HepG2 (cell line): Measurements from ENCODE around the gene MEAF6. TPM values are rescaled to one million over a fixed set of nuclear protein-coding genes. Genes with fewer than 3 reads are reported as not detected.
A peak's percentile ranks its signal among the peaks of the same experiment; 100 is the strongest.

Experiments used
- ADNP ChIP-seq: sonication (generic); formaldehyde crosslinking; IDR thresholded peaks from 2 replicates; pipeline ENCODE4 v1.4.0; 2020; ENCODE audit warnings: missing genetic modification reagents
- CHD4 ChIP-seq: fragments of 200-600 bp; sonication (generic); IDR thresholded peaks from 2 replicates; pipeline ENCODE4 v1.7.0; 2017; ENCODE audit warnings: mild to moderate bottlenecking, low read length, borderline replicate concordance
- E2F1 ChIP-seq: sonication (generic); formaldehyde crosslinking; IDR thresholded peaks from 2 replicates; pipeline ENCODE4 v1.5.0; 2020; ENCODE audit warnings: missing genetic modification reagents
- MEIS1 ChIP-seq: sonication (generic); formaldehyde crosslinking; IDR thresholded peaks from 2 replicates; pipeline ENCODE4 v1.9.0; 2021; ENCODE audit warnings: mild to moderate bottlenecking, missing genetic modification reagents, moderate library complexity, borderline replicate concordance
- MZF1 ChIP-seq: sonication (generic); formaldehyde crosslinking; IDR thresholded peaks from 2 replicates; pipeline ENCODE4 v1.8.1; 2023; ENCODE audit warnings: mild to moderate bottlenecking, missing genetic modification reagents, borderline replicate concordance
- PHB2 ChIP-seq: fragments of 450-650 bp; IDR thresholded peaks from 2 replicates; pipeline ENCODE4 v1.6.1; 2018; ENCODE audit not compliant: partially characterized antibody
- RAD21 ChIP-seq: fragments of 450-650 bp; formaldehyde crosslinking; IDR thresholded peaks from 2 replicates; pipeline ENCODE4 v1.5.0; 2020; ENCODE audit warnings: mild to moderate bottlenecking
- SMC3 ChIP-seq: IDR thresholded peaks from 2 replicates; pipeline ENCODE4 v1.6.1; 2011; ENCODE audit warnings: low read length, improper control_type of control experiment
- TEAD3 ChIP-seq: optimal IDR thresholded peaks from 2 replicates; pipeline ENCODE3; 2016; ENCODE audit warnings: borderline replicate concordance
- polyA plus RNA-seq, 8 experiments: library from polyadenylated mRNA; depleted of rRNA in 3 of 8; stranded (reverse) in 7 of 8; unstranded in 1 of 8; fragments of >200 nt; fragmentation: Illumina TruSeq in 4 of 8; extraction: Trizol in 4 of 8; gene quantifications; 2 replicates each; pipeline versions ENCODE4 v1.2.1 to v1.2.3, GENCODE V29; 2011 to 2016; ENCODE audit warnings: low read depth in 4 of 8, missing spikeins in 1 of 8, mixed read lengths in 1 of 8; ENCODE audit not compliant: insufficient read depth in 1 of 8
- total RNA-seq, 5 experiments: library from RNA; depleted of rRNA; stranded (reverse); fragments of >200 nt; fragmentation: Illumina TruSeq; extraction: Trizol; gene quantifications; 2 replicates each; pipeline ENCODE4 v1.2.3, GENCODE V29; 2016; ENCODE audit warnings: low read depth in 1 of 5
- TF ChIP-seq, protein P1 (sequence below), 2 experiments: fragments of 450-650 bp in 1 of 2; sonication (generic) in 1 of 2; formaldehyde crosslinking; IDR thresholded peaks; 2 replicates each; pipeline versions ENCODE4 v1.5.0 to v1.8.0; 2020 to 2022; ENCODE audit warnings: mild to moderate bottlenecking in 1 of 2, missing genetic modification reagents in 1 of 2
- TF ChIP-seq, protein P2 (sequence below): IDR thresholded peaks from 2 replicates; pipeline ENCODE4 v1.6.1; 2018; ENCODE audit warnings: missing genetic modification reagents, mild to moderate bottlenecking, missing compliant biosample characterization
- TF ChIP-seq, protein P3 (sequence below): sonication (generic); formaldehyde crosslinking; IDR thresholded peaks from 2 replicates; pipeline ENCODE4 v1.4.0; 2020; ENCODE audit warnings: missing genetic modification reagents
- TF ChIP-seq, protein P4 (sequence below): sonication (generic); formaldehyde crosslinking; conservative IDR thresholded peaks from 2 replicates; pipeline ENCODE4 v1.4.0; 2020; ENCODE audit warnings: mild to moderate bottlenecking, missing genetic modification reagents, moderate library complexity
- TF ChIP-seq, protein P5 (sequence below): sonication (generic); formaldehyde crosslinking; IDR thresholded peaks from 2 replicates; pipeline ENCODE4 v1.9.0; 2021; ENCODE audit warnings: missing genetic modification reagents, mild to moderate bottlenecking, borderline replicate concordance

The MEAF6 gene
- total and polyA plus RNA-seq, 2 of the 13 experiments (the other 11 are each of a cell fraction or from before 2014, with no cell fraction given): 29.5 to 45.6 TPM

DNA sequence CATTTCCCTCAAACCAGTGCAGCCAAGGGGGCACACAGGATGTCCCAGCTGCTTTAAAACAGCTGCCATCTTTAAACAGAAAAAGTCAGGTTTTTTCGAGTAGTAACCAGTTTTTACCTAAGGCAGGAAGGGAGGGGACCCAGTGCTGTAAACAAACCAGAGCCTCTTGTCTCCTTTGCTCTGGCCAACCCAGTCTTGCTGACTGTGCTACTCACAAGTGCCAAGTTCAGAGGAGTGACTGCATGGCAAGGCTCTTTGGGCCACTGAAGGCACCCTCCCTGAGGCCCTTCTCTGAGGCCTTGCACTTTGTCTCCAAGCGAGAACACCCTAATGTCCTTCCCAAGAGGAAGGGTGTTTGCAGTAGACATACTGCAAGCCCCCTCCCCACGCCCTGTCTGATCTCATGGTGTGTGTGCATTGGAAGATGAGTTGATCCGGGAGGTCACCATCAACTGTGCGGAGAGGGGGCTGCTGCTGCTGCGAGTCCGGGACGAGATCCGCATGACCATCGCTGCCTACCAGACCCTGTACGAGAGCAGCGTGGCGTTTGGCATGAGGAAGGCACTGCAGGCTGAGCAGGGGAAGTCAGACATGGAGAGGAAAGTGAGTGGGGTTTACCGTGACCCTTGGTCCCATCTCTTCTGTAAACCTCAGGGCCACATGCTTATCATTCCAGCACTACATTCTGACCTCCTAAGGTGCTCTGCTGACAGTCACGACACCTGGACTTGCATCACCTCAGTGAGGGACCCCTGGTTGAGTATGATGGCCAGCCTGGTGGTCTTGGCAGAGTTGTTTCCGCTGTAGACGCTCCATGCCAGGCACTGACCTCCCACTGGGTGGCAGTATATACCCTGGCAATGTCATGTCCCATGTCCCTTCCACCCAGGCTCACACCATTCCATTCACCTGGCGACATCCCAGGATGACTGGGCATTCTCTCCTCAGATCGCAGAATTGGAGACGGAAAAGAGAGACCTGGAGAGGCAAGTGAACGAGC is 46.9 kb upstream of the MEAF6 start (continued):
- TF ChIP-seq, protein P1, sequence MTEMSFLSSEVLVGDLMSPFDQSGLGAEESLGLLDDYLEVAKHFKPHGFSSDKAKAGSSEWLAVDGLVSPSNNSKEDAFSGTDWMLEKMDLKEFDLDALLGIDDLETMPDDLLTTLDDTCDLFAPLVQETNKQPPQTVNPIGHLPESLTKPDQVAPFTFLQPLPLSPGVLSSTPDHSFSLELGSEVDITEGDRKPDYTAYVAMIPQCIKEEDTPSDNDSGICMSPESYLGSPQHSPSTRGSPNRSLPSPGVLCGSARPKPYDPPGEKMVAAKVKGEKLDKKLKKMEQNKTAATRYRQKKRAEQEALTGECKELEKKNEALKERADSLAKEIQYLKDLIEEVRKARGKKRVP (CRISPR knock-in tag; IDR thresholded peaks at IDR 0.05): no peak
- no peak for TF ChIP-seq PHB2
- 0 out of 2 replicates have a peak, but pooled peaks have one; percentile 15 for TF ChIP-seq RAD21 (CRISPR knock-in tag)
- TF ChIP-seq, protein P2, sequence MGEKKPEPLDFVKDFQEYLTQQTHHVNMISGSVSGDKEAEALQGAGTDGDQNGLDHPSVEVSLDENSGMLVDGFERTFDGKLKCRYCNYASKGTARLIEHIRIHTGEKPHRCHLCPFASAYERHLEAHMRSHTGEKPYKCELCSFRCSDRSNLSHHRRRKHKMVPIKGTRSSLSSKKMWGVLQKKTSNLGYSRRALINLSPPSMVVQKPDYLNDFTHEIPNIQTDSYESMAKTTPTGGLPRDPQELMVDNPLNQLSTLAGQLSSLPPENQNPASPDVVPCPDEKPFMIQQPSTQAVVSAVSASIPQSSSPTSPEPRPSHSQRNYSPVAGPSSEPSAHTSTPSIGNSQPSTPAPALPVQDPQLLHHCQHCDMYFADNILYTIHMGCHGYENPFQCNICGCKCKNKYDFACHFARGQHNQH (CRISPR knock-in tag): no peak
- TF ChIP-seq ADNP (CRISPR knock-in tag): 0 out of 2 replicates have a peak, but pooled peaks have one; percentile 45
- no peak for TF ChIP-seq E2F1
- TF ChIP-seq, protein P3, sequence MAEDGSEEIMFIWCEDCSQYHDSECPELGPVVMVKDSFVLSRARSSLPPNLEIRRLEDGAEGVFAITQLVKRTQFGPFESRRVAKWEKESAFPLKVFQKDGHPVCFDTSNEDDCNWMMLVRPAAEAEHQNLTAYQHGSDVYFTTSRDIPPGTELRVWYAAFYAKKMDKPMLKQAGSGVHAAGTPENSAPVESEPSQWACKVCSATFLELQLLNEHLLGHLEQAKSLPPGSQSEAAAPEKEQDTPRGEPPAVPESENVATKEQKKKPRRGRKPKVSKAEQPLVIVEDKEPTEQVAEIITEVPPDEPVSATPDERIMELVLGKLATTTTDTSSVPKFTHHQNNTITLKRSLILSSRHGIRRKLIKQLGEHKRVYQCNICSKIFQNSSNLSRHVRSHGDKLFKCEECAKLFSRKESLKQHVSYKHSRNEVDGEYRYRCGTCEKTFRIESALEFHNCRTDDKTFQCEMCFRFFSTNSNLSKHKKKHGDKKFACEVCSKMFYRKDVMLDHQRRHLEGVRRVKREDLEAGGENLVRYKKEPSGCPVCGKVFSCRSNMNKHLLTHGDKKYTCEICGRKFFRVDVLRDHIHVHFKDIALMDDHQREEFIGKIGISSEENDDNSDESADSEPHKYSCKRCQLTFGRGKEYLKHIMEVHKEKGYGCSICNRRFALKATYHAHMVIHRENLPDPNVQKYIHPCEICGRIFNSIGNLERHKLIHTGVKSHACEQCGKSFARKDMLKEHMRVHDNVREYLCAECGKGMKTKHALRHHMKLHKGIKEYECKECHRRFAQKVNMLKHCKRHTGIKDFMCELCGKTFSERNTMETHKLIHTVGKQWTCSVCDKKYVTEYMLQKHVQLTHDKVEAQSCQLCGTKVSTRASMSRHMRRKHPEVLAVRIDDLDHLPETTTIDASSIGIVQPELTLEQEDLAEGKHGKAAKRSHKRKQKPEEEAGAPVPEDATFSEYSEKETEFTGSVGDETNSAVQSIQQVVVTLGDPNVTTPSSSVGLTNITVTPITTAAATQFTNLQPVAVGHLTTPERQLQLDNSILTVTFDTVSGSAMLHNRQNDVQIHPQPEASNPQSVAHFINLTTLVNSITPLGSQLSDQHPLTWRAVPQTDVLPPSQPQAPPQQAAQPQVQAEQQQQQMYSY (CRISPR knock-in tag): no peak
- 0 out of 2 replicates have a peak, but pooled peaks have one; percentile 23 for TF ChIP-seq MEIS1 (CRISPR knock-in tag)
- TF ChIP-seq, protein P4, sequence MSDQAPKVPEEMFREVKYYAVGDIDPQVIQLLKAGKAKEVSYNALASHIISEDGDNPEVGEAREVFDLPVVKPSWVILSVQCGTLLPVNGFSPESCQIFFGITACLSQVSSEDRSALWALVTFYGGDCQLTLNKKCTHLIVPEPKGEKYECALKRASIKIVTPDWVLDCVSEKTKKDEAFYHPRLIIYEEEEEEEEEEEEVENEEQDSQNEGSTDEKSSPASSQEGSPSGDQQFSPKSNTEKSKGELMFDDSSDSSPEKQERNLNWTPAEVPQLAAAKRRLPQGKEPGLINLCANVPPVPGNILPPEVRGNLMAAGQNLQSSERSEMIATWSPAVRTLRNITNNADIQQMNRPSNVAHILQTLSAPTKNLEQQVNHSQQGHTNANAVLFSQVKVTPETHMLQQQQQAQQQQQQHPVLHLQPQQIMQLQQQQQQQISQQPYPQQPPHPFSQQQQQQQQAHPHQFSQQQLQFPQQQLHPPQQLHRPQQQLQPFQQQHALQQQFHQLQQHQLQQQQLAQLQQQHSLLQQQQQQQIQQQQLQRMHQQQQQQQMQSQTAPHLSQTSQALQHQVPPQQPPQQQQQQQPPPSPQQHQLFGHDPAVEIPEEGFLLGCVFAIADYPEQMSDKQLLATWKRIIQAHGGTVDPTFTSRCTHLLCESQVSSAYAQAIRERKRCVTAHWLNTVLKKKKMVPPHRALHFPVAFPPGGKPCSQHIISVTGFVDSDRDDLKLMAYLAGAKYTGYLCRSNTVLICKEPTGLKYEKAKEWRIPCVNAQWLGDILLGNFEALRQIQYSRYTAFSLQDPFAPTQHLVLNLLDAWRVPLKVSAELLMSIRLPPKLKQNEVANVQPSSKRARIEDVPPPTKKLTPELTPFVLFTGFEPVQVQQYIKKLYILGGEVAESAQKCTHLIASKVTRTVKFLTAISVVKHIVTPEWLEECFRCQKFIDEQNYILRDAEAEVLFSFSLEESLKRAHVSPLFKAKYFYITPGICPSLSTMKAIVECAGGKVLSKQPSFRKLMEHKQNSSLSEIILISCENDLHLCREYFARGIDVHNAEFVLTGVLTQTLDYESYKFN (CRISPR knock-in tag): 0 out of 2 replicates have a peak, but pooled peaks have one; percentile 29
- peak; percentile 97 for TF ChIP-seq TEAD3 (CRISPR knock-in tag)
- peak; percentile 38; the same call in 1 of the 2 replicates for TF ChIP-seq SMC3
- no peak for TF ChIP-seq MZF1 (CRISPR knock-in tag)
- no peak for TF ChIP-seq CHD4
- TF ChIP-seq, protein P5, sequence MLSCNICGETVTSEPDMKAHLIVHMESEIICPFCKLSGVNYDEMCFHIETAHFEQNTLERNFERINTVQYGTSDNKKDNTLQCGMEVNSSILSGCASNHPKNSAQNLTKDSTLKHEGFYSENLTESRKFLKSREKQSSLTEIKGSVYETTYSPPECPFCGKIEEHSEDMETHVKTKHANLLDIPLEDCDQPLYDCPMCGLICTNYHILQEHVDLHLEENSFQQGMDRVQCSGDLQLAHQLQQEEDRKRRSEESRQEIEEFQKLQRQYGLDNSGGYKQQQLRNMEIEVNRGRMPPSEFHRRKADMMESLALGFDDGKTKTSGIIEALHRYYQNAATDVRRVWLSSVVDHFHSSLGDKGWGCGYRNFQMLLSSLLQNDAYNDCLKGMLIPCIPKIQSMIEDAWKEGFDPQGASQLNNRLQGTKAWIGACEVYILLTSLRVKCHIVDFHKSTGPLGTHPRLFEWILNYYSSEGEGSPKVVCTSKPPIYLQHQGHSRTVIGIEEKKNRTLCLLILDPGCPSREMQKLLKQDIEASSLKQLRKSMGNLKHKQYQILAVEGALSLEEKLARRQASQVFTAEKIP: no peak
